ENCODE data around the gene SLC2A6.

The SLC2A6 gene

DNA sequence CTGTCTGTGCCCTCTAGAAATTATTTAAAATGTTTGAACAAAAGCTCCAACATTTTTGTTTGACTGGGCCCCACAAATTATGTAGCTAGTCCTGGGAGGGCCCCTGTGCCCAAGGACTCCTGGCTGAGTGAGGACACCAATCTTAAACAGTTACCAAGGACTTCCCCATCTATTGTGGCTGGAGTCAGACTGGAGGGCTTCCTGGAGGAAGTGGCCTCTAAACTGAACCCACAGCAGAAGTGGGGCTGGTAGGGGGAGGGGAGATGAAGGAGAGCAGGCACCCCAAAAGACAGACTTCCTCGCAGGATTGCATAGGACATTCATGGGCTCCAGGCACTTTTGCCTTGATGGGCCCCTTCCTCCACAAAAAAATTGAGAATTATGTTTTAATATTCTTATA lies 48.7 kb downstream of the SLC2A6 start:
- no peak for DNase-seq

GRCh38 chr9:133429641-133430161 lies 49.2 kb downstream of the SLC2A6 start:
- DNase-seq = peak; percentile 92

GRCh38 chr9:133429214-133429613 lies 49.7 kb downstream of the SLC2A6 start:
- no peak for DNase-seq

GRCh38 chr9:133428617-133429101 lies 50.2 kb downstream of the SLC2A6 start:
- peak; percentile 91 for DNase-seq

GRCh38 chr9:133427658-133428348 lies 51.1 kb downstream of the SLC2A6 start:
- no peak for DNase-seq

- DNase-seq = no peak
Observed at GRCh38 chr9:133426011-133426410, 52.9 kb downstream of the SLC2A6 start.

DNA sequence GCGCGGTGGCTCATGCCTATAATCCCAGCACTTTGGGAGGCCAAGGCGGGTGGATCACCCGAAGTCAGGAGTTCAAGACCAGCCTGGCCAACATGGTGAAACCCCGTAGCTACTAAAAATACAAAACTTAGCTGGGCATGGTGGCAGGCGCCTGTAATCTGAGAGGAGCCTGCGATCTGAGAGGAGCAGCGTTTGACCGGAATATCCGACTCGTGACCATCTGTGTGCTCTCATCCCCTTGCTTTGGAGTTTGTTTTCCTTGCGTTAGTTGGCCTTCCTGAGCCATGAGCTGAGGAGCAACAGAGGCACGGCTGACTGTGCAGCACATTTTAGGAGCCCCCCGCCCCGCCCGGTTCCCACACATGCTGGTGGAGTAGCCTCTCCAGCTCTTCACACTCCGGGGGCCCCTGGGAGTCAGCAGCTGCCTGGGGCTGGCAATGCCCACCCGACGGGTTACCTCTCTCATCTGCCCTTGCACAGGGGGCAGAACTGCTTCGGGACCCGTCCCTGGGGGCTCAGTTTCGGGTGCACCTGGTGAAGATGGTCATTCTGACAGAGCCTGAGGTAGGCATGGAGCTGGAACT lies 53.8 kb downstream of the SLC2A6 start:
- no peak for DNase-seq

GRCh38 chr9:133424187-133424586 lies 54.7 kb downstream of the SLC2A6 start:
- DNase-seq = no peak

DNA sequence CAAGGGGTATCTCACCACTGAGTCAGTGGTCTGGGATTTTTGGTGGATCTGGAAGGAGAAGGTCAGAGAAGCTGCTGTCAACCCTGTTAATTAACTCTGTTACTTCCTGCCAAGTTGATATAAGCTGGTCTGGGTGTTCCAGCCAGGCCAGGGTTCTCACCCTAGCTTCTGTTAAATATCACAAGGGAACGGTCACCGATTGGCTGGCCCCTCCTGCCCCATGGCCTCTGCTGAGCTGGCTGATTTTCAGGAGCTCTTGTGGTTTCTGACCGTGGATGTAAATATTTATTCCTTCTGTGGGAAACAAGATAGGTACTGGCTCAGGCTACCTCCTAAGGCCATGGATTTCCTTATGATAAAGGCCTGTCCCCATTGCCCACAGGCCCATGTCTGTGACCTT lies 55.7 kb downstream of the SLC2A6 start:
- no peak for DNase-seq

DNA sequence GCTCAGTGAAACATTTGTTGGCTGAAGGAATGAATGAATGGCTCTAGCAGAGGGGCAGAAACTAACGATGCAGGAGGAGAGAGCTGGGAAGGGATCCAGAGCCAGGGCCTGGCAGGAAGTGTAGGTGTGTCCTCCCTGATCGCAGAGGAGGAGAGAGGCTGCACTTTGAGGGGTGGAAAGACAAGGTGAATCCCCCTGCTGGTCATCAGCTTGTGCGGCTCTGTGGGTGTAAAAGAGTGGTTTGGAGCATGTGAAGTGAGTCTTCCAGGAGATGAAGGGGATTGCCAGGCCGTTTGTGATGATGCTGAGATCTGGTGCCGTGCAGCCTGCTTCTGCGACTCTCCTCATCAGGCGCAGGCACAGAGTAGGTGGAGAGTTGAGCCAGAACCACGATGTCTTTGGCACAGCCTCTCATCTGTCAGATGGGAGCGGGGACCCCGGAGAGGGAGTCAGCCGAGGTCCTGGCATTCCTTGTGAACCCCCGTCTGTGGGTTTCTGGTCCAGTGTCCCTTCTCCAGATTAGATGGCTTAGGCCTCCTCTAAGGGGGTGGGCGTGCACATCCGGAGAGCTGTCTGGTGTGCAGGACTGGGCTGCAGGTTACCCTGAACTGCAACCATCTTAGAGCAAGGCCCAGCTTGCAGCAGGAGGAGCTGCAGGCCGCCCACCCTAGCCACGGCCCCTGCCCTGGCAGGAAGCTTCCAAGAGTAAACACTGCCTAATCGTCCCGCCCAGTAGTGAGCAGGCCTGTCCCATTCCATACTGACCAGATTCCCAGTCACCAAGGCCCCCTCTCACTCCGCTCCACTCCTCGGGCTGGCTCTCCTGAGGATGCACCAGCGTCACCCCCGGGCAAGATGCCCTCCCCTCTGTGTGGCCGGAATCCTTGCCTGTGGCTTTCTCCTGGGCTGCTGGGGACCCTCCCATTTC lies 57.0 kb downstream of the SLC2A6 start, which contains the start of gene ADAMTS13:
Gene ADAMTS13, plus strand, starts transcription at position 753 of the 928 bp plus-strand sequence. Its CDS starts 77 bp downstream, at position 830.
- peak; percentile 85 for DNase-seq

Measured in islet precursor cell (in vitro differentiated cells).